CD14-positive monocyte (primary cell): ENCODE data around the gene VMA21. TPM values are rescaled to one million over a fixed set of nuclear protein-coding genes. Genes with fewer than 3 reads are reported as not detected.

Source experiments
- DNase-seq, 3 donors: peaks; one replicate each; pipeline ENCODE4 v3.0.0-alpha.2; 2011 to 2022
- H2AFZ ChIP-seq: 2 replicates; pipeline ENCODE4 v1.6.0; 2012; ENCODE audit warnings: mild to moderate bottlenecking, low read depth, low read length, inconsistent platforms; ENCODE audit not compliant: insufficient read depth, poor library complexity, severe bottlenecking
- H3K27ac ChIP-seq, 2 donors: 1 replicate in 1 of 2; 2 replicates in 1 of 2; pipeline ENCODE4 v1.5.1; 2012 to 2013; ENCODE audit warnings: low read length in 2 of 2, control low read depth in 1 of 2, inconsistent platforms in 1 of 2, low read depth in 1 of 2, mild to moderate bottlenecking in 1 of 2
- H3K27me3 ChIP-seq, 2 donors: one replicate each; pipeline versions ENCODE4 v1.6.0 to v1.6.1; 2011 to 2013; ENCODE audit warnings: low read length in 2 of 2; ENCODE audit not compliant: control insufficient read depth in 2 of 2, insufficient read depth in 2 of 2
- H3K36me3 ChIP-seq, 2 donors: replicated peaks in 1 of 2; 1 replicate in 1 of 2; 2 replicates in 1 of 2; pipeline versions ENCODE4 v1.5.1 to v1.6.1; 2012 to 2013; ENCODE audit warnings: low read length in 2 of 2, control low read depth in 1 of 2, inconsistent platforms in 1 of 2, mild to moderate bottlenecking in 1 of 2; ENCODE audit not compliant: insufficient read depth in 2 of 2, control insufficient read depth in 1 of 2
- H3K4me1 ChIP-seq, 2 donors: 1 replicate in 1 of 2; 2 replicates in 1 of 2; pipeline versions ENCODE4 v1.5.1 to v1.6.1; 2012 to 2013; ENCODE audit warnings: low read length in 2 of 2, control low read depth in 1 of 2, inconsistent platforms in 1 of 2, mild to moderate bottlenecking in 1 of 2, moderate library complexity in 1 of 2; ENCODE audit not compliant: insufficient read depth in 2 of 2, control insufficient read depth in 1 of 2
- H3K4me2 ChIP-seq: replicated peaks from 2 replicates; pipeline ENCODE3; 2012; ENCODE audit warnings: low read length, moderate library complexity, mild to moderate bottlenecking; ENCODE audit not compliant: poor library complexity, severe bottlenecking; ENCODE audit errors: extremely low read depth
- H3K4me3 ChIP-seq, 3 experiments: fragments of 200-600 bp in 1 of 3; sonication (generic) in 1 of 3; replicated peaks in 1 of 3; 1 replicate in 2 of 3; 2 replicates in 1 of 3; pipeline ENCODE4 v1.5.1; 2011 to 2013; ENCODE audit warnings: low read length in 3 of 3, mild to moderate bottlenecking in 3 of 3, control low read depth in 2 of 3, low read depth in 2 of 3, inconsistent platforms in 1 of 3, moderate library complexity in 1 of 3
- H3K79me2 ChIP-seq: 2 replicates; pipeline ENCODE4 v1.6.0; 2012; ENCODE audit warnings: mild to moderate bottlenecking, control low read depth, inconsistent platforms, low read length, moderate library complexity; ENCODE audit not compliant: insufficient read depth
- H3K9ac ChIP-seq: 2 replicates; pipeline ENCODE4 v1.6.0; 2017; ENCODE audit warnings: low read length, mild to moderate bottlenecking; ENCODE audit not compliant: insufficient read depth, poor library complexity, severe bottlenecking
- H3K9me3 ChIP-seq, 2 donors: replicated peaks in 1 of 2; 1 replicate in 1 of 2; 2 replicates in 1 of 2; pipeline versions ENCODE4 v1.5.1 to v1.6.1; 2012 to 2013; ENCODE audit warnings: low read length in 2 of 2, control low read depth in 1 of 2; ENCODE audit not compliant: control insufficient read depth in 1 of 2, insufficient read depth in 1 of 2
- H4K20me1 ChIP-seq: 2 replicates; pipeline ENCODE4 v1.6.0; 2012; ENCODE audit warnings: mild to moderate bottlenecking, low read length, control low read depth, moderate library complexity; ENCODE audit not compliant: insufficient read depth
- H3K27ac Mint-ChIP-seq, 7 donors: one replicate each; pipeline ENCODE4 v1.8.0; 2020; ENCODE audit warnings: mild to moderate bottlenecking in 7 of 7, mixed read lengths in 7 of 7, moderate library complexity in 6 of 7, inconsistent platforms in 2 of 7
- H3K27me3 Mint-ChIP-seq, 3 donors: one replicate each; pipeline ENCODE4 v1.8.0; 2021 to 2022; ENCODE audit warnings: low read depth in 3 of 3, mild to moderate bottlenecking in 3 of 3, mixed read lengths in 3 of 3, moderate library complexity in 3 of 3, inconsistent platforms in 1 of 3
- H3K36me3 Mint-ChIP-seq, 2 donors: one replicate each; pipeline ENCODE4 v1.8.0; 2020; ENCODE audit warnings: mixed read lengths in 2 of 2, inconsistent platforms in 1 of 2, mild to moderate bottlenecking in 1 of 2
- H3K4me1 Mint-ChIP-seq: one replicate; pipeline ENCODE4 v1.8.0; 2020; ENCODE audit warnings: mild to moderate bottlenecking, mixed read lengths
- H3K4me3 Mint-ChIP-seq, 2 donors: one replicate each; pipeline ENCODE4 v1.8.0; 2020; ENCODE audit warnings: mild to moderate bottlenecking in 2 of 2, mixed read lengths in 2 of 2, moderate library complexity in 1 of 2
- H3K9me3 Mint-ChIP-seq, 7 donors: one replicate each; pipeline ENCODE4 v1.8.0; 2020 to 2022; ENCODE audit warnings: mixed read lengths in 7 of 7, mild to moderate bottlenecking in 6 of 7, moderate library complexity in 6 of 7, inconsistent platforms in 2 of 7
- WGBS: methylation state at CpG from one replicate; pipeline ENCODE4 v1.1.5; 2013; ENCODE audit warnings: missing lambda C conversion rate; ENCODE audit not compliant: insufficient coverage; 5-methylcytosine and 5-hydroxymethylcytosine counted together
- intact Hi-C, 2 donors: fragments of 100-400 bp; cut with micrococcal nuclease; formaldehyde crosslinking; loops; one replicate each; pipeline versions ENCODE4 v1.15.0 to v1.15.1; 2023
- polyA plus RNA-seq, 3 donors: library from polyadenylated mRNA; depleted of rRNA in 1 of 3; unstranded in 2 of 3; stranded (reverse) in 1 of 3; fragments of 300-500 nt in 2 of 3; fragments of >200 nt in 1 of 3; fragmentation: Illumina TruSeq in 2 of 3; gene quantifications; 1 replicate in 2 of 3; 2 replicates in 1 of 3; pipeline ENCODE4 v1.2.3, GENCODE V29; 2012 to 2021
- TF ChIP-seq, protein P1 (sequence below): fragments of 200-600 bp; IDR thresholded peaks from one replicate; pipeline ENCODE4 v1.8.0; 2022; ENCODE audit warnings: antibody characterized with exemption, mild to moderate bottlenecking

VMA21 gene
- polyA plus RNA-seq, 3 donors, result 8.9 to 77.2 (median 53.0) TPM

DNA sequence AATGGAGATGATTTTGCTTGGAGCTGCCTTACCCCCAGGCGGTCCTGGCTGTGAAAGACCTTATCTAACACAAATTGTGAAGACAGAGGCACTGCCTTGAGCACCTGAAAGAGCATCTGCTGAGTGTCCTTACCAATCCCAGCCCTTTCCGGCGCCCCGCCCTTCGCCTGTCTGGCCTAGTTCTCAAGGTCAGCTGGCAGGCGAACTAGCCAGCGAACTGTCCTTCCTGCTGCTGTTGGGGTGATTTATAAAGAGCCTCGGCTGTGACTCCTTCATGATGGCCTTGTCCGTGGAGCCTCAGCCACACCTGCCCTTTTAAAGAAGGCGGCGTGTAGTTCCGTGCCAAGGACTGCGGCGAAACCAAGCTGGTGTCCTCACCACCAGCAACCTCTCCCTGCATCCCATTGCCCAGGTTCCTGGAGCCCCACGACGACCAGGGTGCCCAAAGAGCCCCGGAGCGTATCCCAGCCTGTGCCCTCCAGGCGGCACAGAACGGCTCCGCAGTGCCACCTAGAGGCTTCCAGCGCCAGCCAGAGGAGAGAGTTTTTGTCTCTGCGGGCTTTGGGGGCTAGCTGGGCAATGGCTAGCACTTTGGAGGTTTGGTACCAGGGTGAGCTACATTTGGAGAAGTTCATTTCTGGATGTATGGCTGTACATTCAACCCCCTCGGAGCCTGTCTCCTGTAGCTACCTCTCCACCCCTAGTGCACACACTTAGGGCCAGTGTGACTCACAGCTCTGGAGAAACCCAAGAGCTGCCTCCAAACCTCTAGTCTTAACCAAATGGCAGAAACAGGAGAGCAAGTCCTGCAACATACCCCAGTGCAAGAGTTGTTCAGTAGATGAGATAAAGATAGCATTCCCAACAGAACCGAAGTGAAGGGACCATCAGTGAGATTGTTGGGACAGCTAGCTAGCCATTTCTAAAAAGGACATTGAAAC lies 36.8 kb upstream of the VMA21 start:
- Mint-ChIP-seq H3K27ac (no peak overlapping the region), H3K9me3 (peaks cover 0 to 5% (median 0%) of the 10 kb centered on the region in 7 donors), H3K4me3 (peak overlapping the region in 1 of 2 donors; percentile 39), H3K36me3 (no peaks in the 10 kb centered on the region), H3K27me3 (peaks cover 3 to 21% (median 7%) of the 10 kb centered on the region in 3 donors), H3K4me1 (peaks cover 5% of the 10 kb centered on the region)
- Histone ChIP-seq H3K27ac (no peak overlapping the region), H3K9ac (no peak overlapping the region), H3K9me3 (no peaks in the 10 kb centered on the region), H3K79me2 (no peaks in the 10 kb centered on the region), H3K4me2 (no peak overlapping the region), H4K20me1 (no peaks in the 10 kb centered on the region), H3K4me1 (no peaks in the 10 kb centered on the region), H2AFZ (no peak overlapping the region), H3K4me3 (no peak overlapping the region), H3K36me3 (no peaks in the 10 kb centered on the region), H3K27me3 (peaks cover 5 to 10% of the 10 kb centered on the region in 2 donors)
- TF ChIP-seq, protein P1, sequence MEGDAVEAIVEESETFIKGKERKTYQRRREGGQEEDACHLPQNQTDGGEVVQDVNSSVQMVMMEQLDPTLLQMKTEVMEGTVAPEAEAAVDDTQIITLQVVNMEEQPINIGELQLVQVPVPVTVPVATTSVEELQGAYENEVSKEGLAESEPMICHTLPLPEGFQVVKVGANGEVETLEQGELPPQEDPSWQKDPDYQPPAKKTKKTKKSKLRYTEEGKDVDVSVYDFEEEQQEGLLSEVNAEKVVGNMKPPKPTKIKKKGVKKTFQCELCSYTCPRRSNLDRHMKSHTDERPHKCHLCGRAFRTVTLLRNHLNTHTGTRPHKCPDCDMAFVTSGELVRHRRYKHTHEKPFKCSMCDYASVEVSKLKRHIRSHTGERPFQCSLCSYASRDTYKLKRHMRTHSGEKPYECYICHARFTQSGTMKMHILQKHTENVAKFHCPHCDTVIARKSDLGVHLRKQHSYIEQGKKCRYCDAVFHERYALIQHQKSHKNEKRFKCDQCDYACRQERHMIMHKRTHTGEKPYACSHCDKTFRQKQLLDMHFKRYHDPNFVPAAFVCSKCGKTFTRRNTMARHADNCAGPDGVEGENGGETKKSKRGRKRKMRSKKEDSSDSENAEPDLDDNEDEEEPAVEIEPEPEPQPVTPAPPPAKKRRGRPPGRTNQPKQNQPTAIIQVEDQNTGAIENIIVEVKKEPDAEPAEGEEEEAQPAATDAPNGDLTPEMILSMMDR, result peak; percentile 68
- intact Hi-C loops, result no loop called here
- 15% methylated on average over 6 of the region's 25 CpGs for WGBS
- DNase-seq, result peak in 2 of 3 donors; percentile 0

DNA sequence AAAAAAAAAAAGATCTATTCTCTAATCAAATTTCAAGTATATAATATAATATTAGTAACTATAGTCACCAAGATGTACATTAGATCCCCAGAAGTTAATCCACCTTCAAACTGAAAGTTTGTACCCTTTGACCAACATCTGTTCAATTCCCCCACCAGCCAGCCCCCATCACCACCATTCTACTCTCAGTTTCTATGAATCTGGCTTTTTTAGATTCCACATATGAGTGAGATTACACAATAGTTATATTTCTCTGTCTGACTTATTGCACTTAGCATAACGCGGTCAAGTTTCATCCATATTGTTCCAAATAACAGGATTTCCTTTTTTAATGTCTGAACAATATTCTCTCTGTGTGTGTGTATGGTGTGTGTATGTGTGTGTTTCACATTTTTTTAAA lies 33.7 kb upstream of the VMA21 start:
- H3K36me3 ChIP-seq, result no peaks in the 10 kb centered on the region
- no peaks in the 10 kb centered on the region for H3K79me2 ChIP-seq
- H3K4me3 Mint-ChIP-seq, result no peak overlapping the region

More for the DNA sequence above, 33.7 kb upstream of the VMA21 start:
- Mint-ChIP-seq H3K36me3 (no peaks in the 10 kb centered on the region), H3K9me3 (peaks cover 0 to 3% (median 0%) of the 10 kb centered on the region in 7 donors), H3K27me3 (peaks cover 0 to 20% (median 9%) of the 10 kb centered on the region in 3 donors), H3K4me1 (peaks cover 5% of the 10 kb centered on the region), H3K27ac (no peak overlapping the region)
- Histone ChIP-seq H3K9me3 (no peaks in the 10 kb centered on the region), H4K20me1 (no peaks in the 10 kb centered on the region), H3K9ac (no peak overlapping the region), H3K27me3 (peaks cover 0 to 10% of the 10 kb centered on the region in 2 donors), H2AFZ (no peak overlapping the region), H3K4me1 (no peaks in the 10 kb centered on the region), H3K4me3 (no peak overlapping the region), H3K4me2 (no peak overlapping the region), H3K27ac (no peak overlapping the region)
- no CpG with 5 or more reads among the region's 2 CpGs for WGBS
- TF ChIP-seq, protein P1, result no peak
- DNase-seq, result no peak
- intact Hi-C loops, result no loop called here
